ENCODE results near the gene HUWE1.

GRCh38 chrX:53713987-53714579, 27.6 kb upstream of the HUWE1 start:
- TF ChIP-seq POLR2AphosphoS5 (IDR thresholded peaks at IDR 0.05) = no peak
- no peak for TF ChIP-seq CTCF (IDR thresholded peaks at IDR 0.05)
- no peak for TF ChIP-seq POLR2A (IDR thresholded peaks at IDR 0.05)

All from upper lobe of left lung (tissue), 4 donors.